Epidermal melanocyte (primary cell): ENCODE measurements around the gene LZIC.

ENCODE experiments used
- DNase-seq: peaks from one replicate; pipeline ENCODE4 v3.0.0; 2011; ENCODE audit warnings: low spot score; ENCODE audit not compliant: insufficient read length

Gene LZIC

GRCh38 chr1:9886092-9886742 is 57.0 kb downstream of the LZIC start:
- DNase-seq, result no peak

- DNase-seq, result no peak
Observed at GRCh38 chr1:9884805-9885204, 58.4 kb downstream of the LZIC start.

- no peak for DNase-seq
Observed at GRCh38 chr1:9883585-9884449, 59.4 kb downstream of the LZIC start.

GRCh38 chr1:9882945-9883303 is 60.3 kb downstream of the LZIC start:
- DNase-seq, result no peak

GRCh38 chr1:9882296-9882944 is 60.8 kb downstream of the LZIC start:
- no peak for DNase-seq

GRCh38 chr1:9881838-9882249 is 61.3 kb downstream of the LZIC start:
- DNase-seq, result peak; percentile 21
